Effector memory CD4-positive, alpha-beta T cell (primary cell): ENCODE measurements around the gene ZBTB18.

Source experiments
- DNase-seq, 3 donors: peaks; one replicate each; pipeline ENCODE4 v3.0.0-alpha.2; 2020
- H3K27ac ChIP-seq: 2 replicates; pipeline ENCODE4 v1.7.0; 2013; ENCODE audit warnings: mild to moderate bottlenecking, low read length, moderate library complexity; ENCODE audit not compliant: insufficient read depth, poor library complexity, severe bottlenecking
- H3K27me3 ChIP-seq: replicated peaks from 2 replicates; pipeline ENCODE4 v1.7.0; 2013; ENCODE audit warnings: mild to moderate bottlenecking, low read length; ENCODE audit not compliant: insufficient read depth, control insufficient read depth, poor library complexity, severe bottlenecking
- H3K36me3 ChIP-seq: 2 replicates; pipeline ENCODE4 v1.7.0; 2013; ENCODE audit warnings: mild to moderate bottlenecking, low read length, moderate library complexity; ENCODE audit not compliant: control insufficient read depth, insufficient read depth
- H3K4me1 ChIP-seq: 2 replicates; pipeline ENCODE4 v1.7.0; 2013; ENCODE audit warnings: low read length, mild to moderate bottlenecking; ENCODE audit not compliant: control insufficient read depth, insufficient read depth, poor library complexity, severe bottlenecking
- H3K4me3 ChIP-seq: 2 replicates; pipeline ENCODE4 v1.7.0; 2013; ENCODE audit warnings: low read length, low read depth, mild to moderate bottlenecking; ENCODE audit not compliant: insufficient read depth, poor library complexity, severe bottlenecking
- H3K9me3 ChIP-seq: 2 replicates; pipeline ENCODE4 v1.7.0; 2013; ENCODE audit warnings: mild to moderate bottlenecking, low read length, moderate library complexity; ENCODE audit not compliant: control insufficient read depth
- total RNA-seq, 3 donors: gene quantifications; one replicate each; lab custom pipeline; 2026; lab: John Stamatoyannopoulos, UW

Gene ZBTB18
- 34.3 to 63.3 (median 48.0) reads per million in 3 donors for total RNA-seq

DNA sequence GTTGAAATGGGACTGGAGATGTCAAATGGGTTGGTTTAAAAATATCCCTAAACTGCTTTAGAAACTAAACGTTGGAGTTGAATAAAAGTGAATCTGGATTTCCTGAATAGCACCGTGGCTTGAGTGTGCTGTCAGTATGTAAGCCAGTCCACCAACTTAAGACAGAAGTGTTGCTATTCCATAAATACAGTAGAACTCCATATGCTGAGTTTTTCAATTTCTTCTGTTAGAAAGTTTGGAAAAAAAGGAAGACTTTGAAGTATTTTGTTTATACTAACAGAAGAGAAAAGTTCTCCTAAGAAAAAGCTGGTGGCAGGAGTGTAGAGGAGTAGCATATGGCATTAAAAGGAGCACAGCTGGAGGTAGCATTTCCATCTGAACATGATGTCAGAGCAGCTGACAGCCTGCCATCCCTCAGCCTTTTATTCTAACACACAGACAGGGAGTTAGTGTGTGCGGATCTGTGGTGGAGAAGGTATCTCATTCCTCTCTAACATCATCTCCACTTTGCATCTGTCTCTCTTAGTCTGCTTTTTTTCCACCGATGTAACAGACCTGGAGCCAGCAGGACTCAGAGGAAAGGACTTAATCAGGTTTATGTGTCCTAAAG, at the start of gene ZBTB18:
Gene ZBTB18, plus strand, starts transcription at position 449 of the 610 bp plus-strand sequence. Its CDS starts 149 bp downstream, at position 598.
- DNase-seq: no peak
- peak within 1 kb of the TSS; percentile 87 for H3K4me3 ChIP-seq
- H3K27me3 ChIP-seq: no peaks in the 10 kb centered on the region
- peaks cover 30% of the 10 kb centered on the region for H3K4me1 ChIP-seq
- no peaks in the 10 kb centered on the region for H3K9me3 ChIP-seq
- H3K36me3 ChIP-seq: peaks cover 8% of the 10 kb centered on the region
- H3K27ac ChIP-seq: peak within 1 kb of the TSS; percentile 77

DNA sequence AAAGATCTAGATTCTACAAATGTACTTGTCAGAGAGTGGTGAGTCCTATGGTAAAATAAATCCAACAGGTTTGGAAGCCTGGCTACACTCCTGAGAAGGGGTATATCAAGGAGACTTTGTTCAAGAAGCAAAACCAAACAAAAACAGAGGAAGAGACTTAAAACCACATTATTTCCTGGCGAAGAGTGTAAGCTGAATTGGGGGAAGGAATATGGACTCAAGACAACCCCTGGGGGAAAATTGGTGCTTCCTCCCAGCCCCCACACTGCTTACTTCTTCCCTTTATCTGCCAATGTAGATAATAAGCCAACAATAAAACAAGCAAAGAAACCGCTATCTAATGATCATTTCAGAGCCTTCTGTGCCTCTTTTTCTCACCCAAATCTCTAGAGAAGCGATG, 48.4 kb upstream of the ZBTB18 start:
- H3K4me3 ChIP-seq: no peak overlapping the region
- H3K27ac ChIP-seq: no peak overlapping the region
- H3K27me3 ChIP-seq: no peaks in the 10 kb centered on the region
- no peaks in the 10 kb centered on the region for H3K36me3 ChIP-seq
- H3K4me1 ChIP-seq: peaks cover 10% of the 10 kb centered on the region
- no peaks in the 10 kb centered on the region for H3K9me3 ChIP-seq
- no peak for DNase-seq

DNA sequence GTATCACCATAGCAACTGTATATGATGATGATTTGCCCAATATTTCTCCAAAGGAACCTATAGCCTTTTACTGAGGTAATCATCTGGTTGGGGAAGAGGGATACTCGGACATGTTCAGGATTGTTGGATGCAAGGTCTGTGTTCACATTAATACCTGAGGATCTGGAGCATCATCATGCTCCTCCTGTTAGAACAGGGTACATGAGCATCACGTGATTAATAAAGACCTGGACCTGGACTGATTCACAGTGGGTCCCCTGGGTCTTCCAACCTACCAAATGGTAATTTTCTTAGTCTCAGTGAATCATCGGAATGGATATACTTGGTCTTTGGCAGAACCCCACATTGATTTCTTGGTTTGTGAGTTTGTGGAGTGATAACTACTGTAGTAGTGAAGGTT, 45.6 kb upstream of the ZBTB18 start:
- Histone ChIP-seq H3K4me1 (peaks cover 10% of the 10 kb centered on the region), H3K9me3 (no peaks in the 10 kb centered on the region), H3K4me3 (no peak overlapping the region), H3K36me3 (no peaks in the 10 kb centered on the region), H3K27ac (no peak overlapping the region), H3K27me3 (no peaks in the 10 kb centered on the region)
- DNase-seq: no peak

DNA sequence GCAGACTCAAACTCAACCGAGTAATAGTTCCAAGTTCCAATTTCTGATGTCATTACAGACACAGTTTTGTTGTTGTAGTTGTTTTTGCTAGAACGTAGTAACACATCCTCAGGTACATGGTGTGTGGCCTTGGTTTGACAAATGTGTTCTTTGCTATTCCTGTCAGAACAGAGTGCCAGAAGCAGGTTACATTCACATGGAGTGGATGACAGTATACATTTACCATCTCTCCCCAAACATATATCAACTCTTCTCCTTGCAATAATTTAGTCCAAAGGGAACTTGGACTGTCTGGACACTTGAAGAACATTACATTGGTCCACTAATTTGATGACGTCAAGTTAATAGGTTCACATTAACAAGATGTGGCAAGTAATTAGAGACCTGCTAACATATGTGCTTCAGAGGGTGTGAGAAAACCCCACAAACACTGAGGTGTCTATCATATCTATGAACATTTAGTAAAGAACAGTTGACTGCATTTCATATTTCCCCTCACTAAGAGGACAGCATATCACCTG, 44.6 kb upstream of the ZBTB18 start:
- Histone ChIP-seq H3K27me3 (no peaks in the 10 kb centered on the region), H3K27ac (no peak overlapping the region), H3K36me3 (no peaks in the 10 kb centered on the region), H3K4me3 (no peak overlapping the region), H3K9me3 (no peaks in the 10 kb centered on the region), H3K4me1 (peaks cover 10% of the 10 kb centered on the region)
- DNase-seq: no peak

DNA sequence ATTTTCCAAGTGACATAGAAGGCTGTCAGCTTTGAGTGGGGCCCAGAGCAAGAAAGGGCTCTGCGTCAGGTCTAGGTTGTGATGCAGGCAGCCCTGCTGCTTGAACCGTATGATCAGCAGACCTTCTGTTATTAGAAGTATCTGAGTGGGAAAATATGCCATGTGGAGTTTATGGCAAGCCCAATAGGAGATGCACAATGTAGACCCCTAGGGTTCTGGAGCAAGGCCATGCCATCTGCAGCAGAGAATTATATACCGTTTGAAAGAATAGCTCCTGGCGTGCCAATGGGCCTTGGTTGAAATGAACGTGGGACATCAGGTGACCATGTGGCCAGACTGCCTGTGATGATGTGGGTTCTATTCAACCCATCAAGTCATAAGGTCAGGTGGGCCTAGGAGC, 44.1 kb upstream of the ZBTB18 start:
- DNase-seq: no peak
- Histone ChIP-seq H3K4me3 (no peak overlapping the region), H3K4me1 (peaks cover 10% of the 10 kb centered on the region), H3K9me3 (no peaks in the 10 kb centered on the region), H3K27ac (no peak overlapping the region), H3K27me3 (no peaks in the 10 kb centered on the region), H3K36me3 (no peaks in the 10 kb centered on the region)

DNA sequence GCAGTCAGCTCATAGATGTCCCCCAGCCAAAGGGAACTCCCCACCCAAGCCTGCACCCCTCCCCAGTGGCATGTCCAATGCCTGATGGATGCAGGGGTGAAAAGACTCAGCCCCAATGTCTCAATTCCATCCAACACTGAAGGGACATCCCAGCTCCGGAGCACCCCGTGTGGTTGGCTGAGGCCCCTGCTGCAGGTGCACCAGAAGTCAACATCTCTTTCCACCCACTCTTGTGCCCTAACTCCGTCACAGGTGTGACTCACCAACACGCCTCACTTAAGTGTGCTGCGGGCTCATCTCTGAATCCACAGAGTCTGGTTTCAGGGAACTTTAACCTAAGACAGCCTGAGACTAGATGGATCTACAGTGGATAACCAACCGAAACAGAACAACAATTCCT, 40.9 kb upstream of the ZBTB18 start:
- Histone ChIP-seq H3K9me3 (no peaks in the 10 kb centered on the region), H3K27me3 (no peaks in the 10 kb centered on the region), H3K4me3 (no peak overlapping the region), H3K27ac (no peak overlapping the region), H3K4me1 (no peaks in the 10 kb centered on the region), H3K36me3 (no peaks in the 10 kb centered on the region)
- DNase-seq: no peak

DNA sequence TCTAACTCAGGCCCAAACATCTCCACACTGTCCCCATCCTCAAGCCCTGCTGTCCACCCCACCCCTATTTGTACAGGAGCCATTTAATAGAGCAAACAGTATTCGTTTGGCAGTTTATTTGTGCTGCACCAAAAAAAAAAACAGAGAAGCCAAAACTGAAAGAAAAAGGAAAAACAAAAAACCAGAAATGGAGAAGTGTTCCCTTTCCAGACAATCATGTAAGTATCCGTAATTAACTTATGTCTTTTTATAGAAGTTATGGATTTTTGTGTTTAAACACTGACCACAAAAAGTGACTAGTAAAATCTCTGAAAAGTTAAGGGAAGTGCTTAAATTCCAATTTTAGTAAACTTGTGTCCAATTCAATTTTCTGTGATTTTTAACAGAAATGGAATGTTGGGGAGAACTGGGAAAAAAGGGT, 40.4 kb upstream of the ZBTB18 start:
- Histone ChIP-seq H3K27me3 (no peaks in the 10 kb centered on the region), H3K4me3 (no peak overlapping the region), H3K27ac (no peak overlapping the region), H3K9me3 (no peaks in the 10 kb centered on the region), H3K36me3 (no peaks in the 10 kb centered on the region), H3K4me1 (no peaks in the 10 kb centered on the region)
- no peak for DNase-seq

DNA sequence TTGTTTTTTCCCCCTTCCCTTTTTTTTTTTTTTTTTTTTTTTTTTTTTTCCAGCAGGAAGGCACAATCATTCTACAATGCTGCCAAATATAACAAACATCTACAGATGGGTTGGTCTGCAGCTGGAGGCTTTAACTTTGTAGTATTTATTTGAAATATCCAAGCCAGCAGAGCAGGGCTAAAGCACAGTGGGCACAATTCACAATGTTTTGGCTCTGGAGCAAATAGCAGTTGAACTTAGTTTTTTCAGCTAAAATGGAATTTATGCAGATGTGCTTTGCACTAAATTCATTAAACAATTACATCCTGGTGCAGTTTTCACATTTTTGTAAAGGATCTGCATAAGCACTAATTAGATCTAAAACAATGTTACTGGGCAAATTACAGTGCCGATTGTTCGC, 39.8 kb upstream of the ZBTB18 start:
- Histone ChIP-seq H3K4me3 (no peak overlapping the region), H3K27ac (no peak overlapping the region), H3K36me3 (no peaks in the 10 kb centered on the region), H3K9me3 (no peaks in the 10 kb centered on the region), H3K4me1 (no peaks in the 10 kb centered on the region), H3K27me3 (no peaks in the 10 kb centered on the region)
- no peak for DNase-seq

DNA sequence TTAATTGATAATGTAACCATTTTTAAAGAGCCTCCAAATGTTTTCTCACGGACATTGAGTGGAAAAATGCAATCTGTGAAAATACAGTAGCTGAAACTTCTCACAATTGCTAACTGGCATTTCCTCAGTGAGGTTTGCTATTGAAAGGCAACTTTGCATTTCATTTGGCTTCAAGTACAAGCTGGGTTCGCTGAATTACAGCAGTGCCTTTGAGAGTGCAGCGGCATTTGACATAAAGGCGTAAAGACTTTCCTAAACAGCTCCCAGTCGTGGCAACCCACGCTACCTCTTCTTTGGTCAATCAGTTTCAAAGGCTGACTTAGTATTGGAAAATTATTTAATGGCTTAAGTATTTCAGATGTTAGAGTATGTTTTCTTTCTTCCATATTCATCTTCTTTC, 39.3 kb upstream of the ZBTB18 start:
- H3K9me3 ChIP-seq: no peaks in the 10 kb centered on the region
- no peak overlapping the region for H3K27ac ChIP-seq
- H3K27me3 ChIP-seq: no peaks in the 10 kb centered on the region
- no peaks in the 10 kb centered on the region for H3K36me3 ChIP-seq
- no peak for DNase-seq
- H3K4me3 ChIP-seq: no peak overlapping the region
- no peaks in the 10 kb centered on the region for H3K4me1 ChIP-seq

DNA sequence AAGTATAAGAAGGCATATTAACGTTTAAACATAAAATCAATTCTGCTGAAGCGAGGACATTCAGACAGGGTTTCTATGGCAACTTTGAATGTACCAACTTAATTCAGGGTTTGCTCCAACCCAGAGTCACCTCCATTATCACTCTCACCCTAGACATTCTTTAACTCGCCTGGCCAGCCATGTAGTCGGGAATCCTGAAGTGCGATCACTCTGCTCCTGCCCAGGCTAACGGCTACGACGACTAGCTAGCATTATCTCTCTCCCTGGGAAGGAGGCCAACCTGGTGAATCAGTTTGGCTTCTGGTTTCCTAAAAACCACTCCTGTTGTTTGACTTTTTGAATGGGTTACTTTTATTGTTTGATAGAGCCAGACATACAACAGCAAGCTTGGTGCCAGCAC, 38.9 kb upstream of the ZBTB18 start:
- H3K36me3 ChIP-seq: no peaks in the 10 kb centered on the region
- DNase-seq: no peak
- H3K27me3 ChIP-seq: no peaks in the 10 kb centered on the region
- no peak overlapping the region for H3K4me3 ChIP-seq
- H3K9me3 ChIP-seq: no peaks in the 10 kb centered on the region
- no peak overlapping the region for H3K27ac ChIP-seq
- no peaks in the 10 kb centered on the region for H3K4me1 ChIP-seq
